Measurements from ENCODE around the gene VSIG1.

VSIG1 gene

DNA sequence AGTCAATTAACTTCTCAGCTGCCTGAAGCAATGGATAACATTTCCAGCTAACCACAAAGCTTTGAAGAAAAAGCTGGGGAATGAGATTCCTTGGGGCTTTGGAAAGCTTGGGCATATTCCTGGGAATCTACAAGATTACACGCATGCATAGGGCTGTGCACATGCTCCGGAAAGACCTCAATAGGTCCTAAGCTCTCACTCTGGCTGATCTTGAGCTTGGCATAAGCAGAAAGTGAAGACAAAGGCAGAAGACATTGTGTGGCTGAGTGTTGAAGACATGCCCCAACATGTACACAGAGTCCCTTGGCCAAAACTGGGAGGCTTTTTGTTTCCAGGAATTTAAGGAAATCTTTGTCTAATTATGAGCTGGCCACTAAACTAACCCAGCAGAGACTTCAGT lies 77.9 kb downstream of the VSIG1 start:
- H3F3A ChIP-seq (ENCODE audit: insufficient read depth) = no peaks in the 10 kb centered on the region
- H3K27me3 ChIP-seq (ENCODE audit: low read length) = no peaks in the 10 kb centered on the region
- H3K36me3 ChIP-seq (ENCODE audit: low read length) = no peaks in the 10 kb centered on the region
- TF ChIP-seq EZH2phosphoT487 (conservative IDR thresholded peaks at IDR 0.05; ENCODE audit: low read length) (no peak), CTCF (IDR thresholded peaks at IDR 0.05; ENCODE audit: insufficient read depth, low read length, poor library complexity, severe bottlenecking) (no peak)
- H3K4me2 ChIP-seq (ENCODE audit: low read depth, low read length, poor library complexity, severe bottlenecking) = no peak overlapping the region
- H2AFZ ChIP-seq (ENCODE audit: low read depth, low read length, severe bottlenecking) = no peak overlapping the region
- H3K9me2 ChIP-seq (replicated peaks; ENCODE audit: insufficient read depth, low read length) = no peaks in the 10 kb centered on the region
- no peaks in the 10 kb centered on the region for H3K79me2 ChIP-seq (ENCODE audit: insufficient read depth, low read length)
- no peak overlapping the region for H3K9ac ChIP-seq (ENCODE audit: low read length)
- H3K9me3 ChIP-seq (ENCODE audit: insufficient read depth, low read length) = no peaks in the 10 kb centered on the region
- H4K20me1 ChIP-seq (ENCODE audit: low read depth, low read length) = no peaks in the 10 kb centered on the region
- no peak overlapping the region for H3K4me3 ChIP-seq (ENCODE audit: insufficient read depth, low read length, poor library complexity, severe bottlenecking)
- H3K27ac ChIP-seq (ENCODE audit: low read depth, low read length) = no peak overlapping the region

- H3K4me3 ChIP-seq (ENCODE audit: insufficient read depth, low read length, poor library complexity, severe bottlenecking) = no peak overlapping the region
- H3K27ac ChIP-seq (ENCODE audit: low read depth, low read length) = no peak overlapping the region
- H3K27me3 ChIP-seq (ENCODE audit: low read length) = no peaks in the 10 kb centered on the region
- no peaks in the 10 kb centered on the region for H3K9me3 ChIP-seq (ENCODE audit: insufficient read depth, low read length)
- no peaks in the 10 kb centered on the region for H3K9me2 ChIP-seq (replicated peaks; ENCODE audit: insufficient read depth, low read length)
- H3K4me2 ChIP-seq (ENCODE audit: low read depth, low read length, poor library complexity, severe bottlenecking) = no peak overlapping the region
- TF ChIP-seq CTCF (IDR thresholded peaks at IDR 0.05; ENCODE audit: insufficient read depth, low read length, poor library complexity, severe bottlenecking) (no peak), EZH2phosphoT487 (conservative IDR thresholded peaks at IDR 0.05; ENCODE audit: low read length) (no peak)
- H2AFZ ChIP-seq (ENCODE audit: low read depth, low read length, severe bottlenecking) = no peak overlapping the region
- no peaks in the 10 kb centered on the region for H4K20me1 ChIP-seq (ENCODE audit: low read depth, low read length)
- no peaks in the 10 kb centered on the region for H3F3A ChIP-seq (ENCODE audit: insufficient read depth)
- no peak overlapping the region for H3K9ac ChIP-seq (ENCODE audit: low read length)
- H3K36me3 ChIP-seq (ENCODE audit: low read length) = no peaks in the 10 kb centered on the region
- no peaks in the 10 kb centered on the region for H3K79me2 ChIP-seq (ENCODE audit: insufficient read depth, low read length)
Measured at GRCh38 chrX:108123591-108124366, 78.9 kb downstream of the VSIG1 start.

DNA sequence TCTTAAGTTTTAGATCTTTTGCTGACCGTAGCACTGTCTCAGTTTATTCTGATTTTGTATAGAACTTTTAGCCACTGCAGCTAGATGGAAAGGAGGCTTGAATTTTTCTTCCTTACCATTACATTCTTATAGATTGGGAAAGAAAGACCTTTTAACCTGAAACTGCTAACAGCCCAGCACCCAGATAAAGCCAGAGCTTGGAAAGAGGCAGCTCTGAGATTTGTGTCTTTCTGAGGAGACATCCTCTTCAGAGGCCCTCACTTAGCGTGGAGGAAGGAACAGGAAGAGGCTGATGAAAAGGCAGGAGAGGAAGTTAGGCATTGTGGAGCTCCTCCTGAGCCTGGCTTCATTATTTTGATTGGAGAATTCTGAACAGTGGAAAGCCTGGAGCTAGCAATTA lies 81.8 kb downstream of the VSIG1 start:
- H3K9me3 ChIP-seq (ENCODE audit: insufficient read depth, low read length) = no peaks in the 10 kb centered on the region
- H3F3A ChIP-seq (ENCODE audit: insufficient read depth) = no peaks in the 10 kb centered on the region
- no peaks in the 10 kb centered on the region for H3K79me2 ChIP-seq (ENCODE audit: insufficient read depth, low read length)
- H3K27me3 ChIP-seq (ENCODE audit: low read length) = no peaks in the 10 kb centered on the region
- H3K36me3 ChIP-seq (ENCODE audit: low read length) = no peaks in the 10 kb centered on the region
- no peak overlapping the region for H2AFZ ChIP-seq (ENCODE audit: low read depth, low read length, severe bottlenecking)
- no peak overlapping the region for H3K27ac ChIP-seq (ENCODE audit: low read depth, low read length)
- no peaks in the 10 kb centered on the region for H4K20me1 ChIP-seq (ENCODE audit: low read depth, low read length)
- H3K4me2 ChIP-seq (ENCODE audit: low read depth, low read length, poor library complexity, severe bottlenecking) = no peak overlapping the region
- TF ChIP-seq CTCF (IDR thresholded peaks at IDR 0.05; ENCODE audit: insufficient read depth, low read length, poor library complexity, severe bottlenecking) = no peak
- TF ChIP-seq EZH2phosphoT487 (conservative IDR thresholded peaks at IDR 0.05; ENCODE audit: low read length) = no peak
- H3K9ac ChIP-seq (ENCODE audit: low read length) = no peak overlapping the region
- H3K9me2 ChIP-seq (replicated peaks; ENCODE audit: insufficient read depth, low read length) = no peaks in the 10 kb centered on the region
- no peak overlapping the region for H3K4me3 ChIP-seq (ENCODE audit: insufficient read depth, low read length, poor library complexity, severe bottlenecking)
